Hematopoietic multipotent progenitor cell treated with erythropoietin and hydrocortisone succinate and interleukin-3 and kit ligand, for 17 days (in vitro differentiated cells): ENCODE measurements around the gene MAST3.

Source experiments
- DNase-seq: peaks from one replicate; pipeline ENCODE4 v3.0.0-alpha.2; 2015; ENCODE audit warnings: low spot score

Gene MAST3

DNA sequence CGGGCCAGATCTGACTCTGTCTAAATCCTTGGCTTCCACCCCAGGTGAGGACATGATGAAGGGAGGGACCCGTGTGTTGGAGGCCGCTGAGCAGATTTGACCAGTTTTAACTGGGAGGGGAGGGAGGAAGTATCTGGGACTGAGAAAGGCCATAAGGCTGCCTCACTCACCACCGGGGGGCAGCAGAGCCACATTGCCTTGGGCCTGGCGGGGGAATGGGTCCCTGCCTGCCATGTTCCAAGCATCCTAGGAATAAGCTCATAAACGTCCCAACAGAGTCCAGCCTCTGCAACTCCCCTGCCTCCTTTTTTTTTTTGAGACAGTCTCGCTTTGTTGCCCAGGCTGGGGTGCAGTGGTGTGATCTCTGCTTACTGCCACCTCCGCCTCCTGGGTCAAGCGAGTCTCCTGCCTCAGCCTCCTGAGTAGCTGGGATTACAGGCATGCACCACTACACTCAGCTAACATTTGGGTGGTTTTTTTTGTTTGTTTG lies 15.5 kb downstream of the MAST3 start:
- peak; percentile 91 for DNase-seq

DNA sequence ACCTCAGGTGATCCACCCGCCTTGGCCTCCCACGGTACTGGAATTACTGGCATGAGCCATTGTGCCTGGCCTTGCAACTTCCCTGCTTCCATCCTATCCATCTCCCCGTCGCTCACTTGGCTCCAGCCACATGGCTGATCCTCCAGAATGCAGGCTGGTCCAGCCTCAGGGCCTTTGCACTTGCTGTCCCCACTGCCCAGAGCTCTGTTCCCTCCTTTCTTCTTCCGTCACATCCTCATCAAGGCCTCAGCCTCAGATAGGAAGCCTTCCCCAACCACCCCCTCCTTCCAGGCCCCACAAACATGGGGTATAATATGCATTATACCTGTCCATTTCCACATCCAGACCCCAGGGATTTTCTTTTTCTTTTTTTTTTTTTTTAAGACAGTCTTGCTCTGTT lies 16.2 kb downstream of the MAST3 start:
- no peak for DNase-seq

DNA sequence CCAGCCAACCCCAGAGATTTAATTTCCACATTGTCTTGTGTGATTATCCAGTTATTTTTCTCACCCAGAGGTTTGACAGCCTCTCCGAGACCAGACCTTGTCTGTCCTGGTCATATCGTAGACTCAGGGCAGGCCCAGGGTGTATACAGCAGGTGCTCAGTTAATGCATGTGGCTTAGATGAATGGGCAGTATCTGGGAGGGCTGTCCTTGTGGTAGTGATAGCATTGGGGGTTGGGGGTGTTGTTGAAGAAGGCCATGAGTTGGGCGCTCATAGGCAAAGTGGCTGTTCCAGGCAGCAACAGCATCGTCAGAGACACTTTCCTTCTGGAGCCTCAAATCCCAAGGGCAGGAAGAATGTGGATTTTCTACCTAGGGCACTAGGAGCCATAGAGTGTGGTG lies 16.9 kb downstream of the MAST3 start:
- no peak for DNase-seq

DNA sequence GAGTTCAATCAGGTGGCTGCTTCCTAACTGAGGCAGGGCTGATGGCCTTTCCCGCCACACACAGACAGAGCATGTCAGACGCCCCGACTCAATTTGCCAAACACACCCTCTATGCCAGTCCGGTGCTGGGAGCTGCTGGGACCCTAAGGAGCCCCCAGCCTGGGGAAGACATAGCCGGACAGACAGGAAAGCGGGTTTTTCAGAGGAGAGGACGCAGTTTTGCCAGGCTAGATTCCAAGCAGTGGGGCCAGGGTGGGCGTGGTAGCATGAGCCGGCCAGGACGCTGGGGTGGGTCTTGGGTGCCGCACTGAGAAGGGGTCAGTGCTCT lies 19.8 kb downstream of the MAST3 start:
- DNase-seq: no peak

DNA sequence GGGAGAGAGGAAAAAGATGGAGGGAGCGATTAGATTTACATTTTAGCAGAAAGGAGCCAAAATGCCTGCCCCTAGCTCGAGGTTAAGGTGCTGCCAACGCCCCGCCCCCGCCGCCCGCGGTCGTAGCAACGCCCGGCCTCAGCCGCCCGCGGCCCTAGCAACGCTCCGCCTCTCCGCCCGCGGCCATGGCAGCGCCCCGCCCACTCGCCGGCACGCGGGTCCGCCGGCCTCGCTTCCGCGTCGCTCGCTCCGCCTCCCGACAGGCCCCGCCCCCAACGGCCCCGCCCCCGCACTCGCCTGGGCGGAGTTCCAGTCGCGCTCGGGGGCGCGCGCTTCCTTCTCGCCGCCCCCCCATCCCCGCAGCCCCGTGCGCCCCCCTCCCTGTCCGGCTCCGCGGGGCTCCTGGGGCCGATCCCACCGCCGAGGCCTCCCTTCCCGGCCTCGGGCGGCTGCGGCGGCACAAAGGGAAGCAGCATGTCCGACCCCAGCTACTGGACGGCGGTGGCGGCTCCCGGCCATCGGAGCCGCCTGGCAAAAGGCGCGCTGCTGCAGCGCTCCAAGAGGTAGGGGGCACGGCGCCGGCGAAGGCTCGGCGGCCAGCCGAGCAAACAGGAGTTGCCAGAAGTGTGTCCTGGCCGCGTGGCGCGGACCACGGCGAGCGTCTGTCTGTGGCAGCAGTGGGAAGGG lies 20.3 kb downstream of the MAST3 start:
- peak; percentile 96 for DNase-seq

DNA sequence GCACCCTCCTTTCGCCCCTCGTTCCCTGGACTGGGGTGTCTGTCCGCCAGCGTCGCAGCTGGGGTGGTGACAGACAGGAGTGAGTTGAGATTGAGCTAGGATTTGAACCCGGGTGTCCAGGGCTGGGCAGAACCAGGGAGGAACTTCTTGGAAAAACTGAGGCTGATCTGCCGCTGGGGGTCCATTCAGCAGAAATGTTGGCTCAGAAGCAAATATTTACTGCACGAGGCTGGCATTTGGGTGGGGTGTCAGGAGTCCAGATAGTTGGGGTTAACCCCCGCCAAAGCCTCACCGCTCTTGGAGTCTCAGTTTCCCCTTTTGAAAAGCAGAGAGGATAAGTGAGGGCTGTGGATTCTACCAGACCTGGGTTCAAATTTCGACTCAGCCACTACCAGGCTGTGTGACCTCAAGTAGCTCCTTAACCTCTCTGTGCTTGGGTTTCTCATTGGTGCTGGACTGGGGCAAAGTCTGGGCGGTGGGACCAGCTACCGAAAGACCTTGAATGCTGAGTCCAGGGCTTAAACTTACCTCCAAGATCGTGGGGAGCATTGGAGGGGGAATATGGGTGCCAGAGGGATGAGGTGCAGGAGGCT lies 20.9 kb downstream of the MAST3 start:
- no peak for DNase-seq

DNA sequence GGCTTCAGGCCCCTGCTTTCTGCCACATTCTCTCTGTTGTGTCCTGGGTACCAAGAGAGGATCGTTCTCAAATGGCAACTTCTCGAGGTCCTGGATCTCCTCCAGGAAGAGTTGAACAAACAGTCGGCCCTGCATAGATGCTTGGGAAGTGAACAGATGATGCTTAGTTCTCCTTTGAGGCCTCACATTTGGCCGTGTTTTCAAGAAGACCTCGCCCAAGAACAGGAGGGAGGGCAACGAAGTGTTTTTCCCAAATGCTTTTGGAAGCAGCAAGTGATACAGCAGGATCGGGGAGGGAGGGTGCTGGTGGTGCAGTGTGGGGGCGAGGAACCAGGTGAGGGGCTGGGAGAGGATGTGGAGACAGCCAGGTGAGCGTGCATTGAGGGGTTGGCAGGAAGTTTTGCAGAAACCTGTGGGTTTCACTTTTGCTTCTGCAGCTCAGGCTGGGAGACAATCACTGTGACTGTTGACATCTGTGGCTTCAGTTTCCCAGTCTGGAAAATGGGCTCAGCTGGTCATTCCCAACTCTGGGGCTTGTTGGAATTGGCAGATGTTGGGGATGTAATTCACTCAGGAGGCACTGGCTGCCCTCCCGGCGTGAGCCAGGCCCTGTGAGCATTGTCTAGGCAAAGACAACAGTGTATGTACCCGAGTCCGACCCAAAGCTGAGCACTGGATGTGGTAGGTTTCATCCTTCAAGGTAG lies 21.6 kb downstream of the MAST3 start:
- DNase-seq: no peak

DNA sequence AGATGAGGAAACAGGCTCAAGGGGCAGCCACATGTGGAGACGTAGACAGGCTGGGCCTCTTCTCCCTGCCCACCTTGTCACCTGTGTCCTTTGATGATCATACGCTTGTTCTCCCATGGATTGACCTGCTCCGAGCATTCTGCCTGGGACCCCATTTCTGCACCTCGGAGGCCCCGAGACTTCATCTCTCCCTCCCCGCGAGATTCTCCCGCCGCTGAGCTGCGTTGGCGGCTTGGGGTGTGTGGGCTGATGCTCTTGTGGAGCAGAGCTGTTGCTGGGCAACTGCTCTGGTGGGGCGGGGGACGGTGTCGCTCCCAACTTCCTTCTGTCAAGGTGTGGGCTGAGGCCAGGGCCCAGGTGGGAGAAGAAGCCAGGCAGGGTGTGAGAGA lies 22.1 kb downstream of the MAST3 start:
- DNase-seq: no peak

DNA sequence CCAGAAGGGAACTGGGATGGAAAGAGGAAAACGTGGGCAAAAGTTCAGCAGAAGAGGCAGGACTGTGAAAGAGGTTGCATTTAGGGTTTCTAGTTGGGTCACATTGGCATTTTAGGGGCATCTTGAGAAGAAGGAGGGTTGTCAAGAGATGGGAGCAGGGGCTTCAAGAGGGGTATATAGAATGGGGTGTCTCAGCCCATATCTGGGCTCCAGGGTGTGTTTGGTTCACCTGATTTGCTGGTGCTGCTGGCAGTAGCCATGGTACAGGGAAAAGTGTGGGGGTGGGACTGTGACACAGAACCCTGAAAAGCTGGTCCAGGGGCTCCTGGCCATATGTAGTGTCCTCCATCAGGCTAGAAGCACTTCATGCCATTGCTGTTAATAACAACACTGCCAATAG lies 22.5 kb downstream of the MAST3 start:
- DNase-seq: no peak

DNA sequence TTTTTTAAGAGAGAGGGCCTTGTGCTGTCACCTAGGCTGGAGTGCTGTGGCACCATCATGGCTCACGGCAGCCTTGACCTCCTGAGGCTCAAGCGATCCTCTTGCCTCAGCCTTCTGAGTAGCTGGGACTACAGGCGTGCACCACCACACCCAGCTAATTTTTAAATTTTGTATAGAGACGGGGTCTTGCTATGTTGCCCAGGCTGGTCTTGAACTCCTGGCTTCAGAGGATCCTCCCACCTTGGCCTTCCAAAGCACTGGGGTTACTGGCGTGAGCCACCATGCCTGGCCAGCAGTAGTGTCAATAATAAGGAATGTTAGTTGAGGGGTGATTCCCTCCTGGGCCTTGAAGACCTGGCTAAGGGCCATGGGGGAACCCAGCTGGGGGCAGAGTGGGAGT lies 23.6 kb downstream of the MAST3 start:
- DNase-seq: no peak

DNA sequence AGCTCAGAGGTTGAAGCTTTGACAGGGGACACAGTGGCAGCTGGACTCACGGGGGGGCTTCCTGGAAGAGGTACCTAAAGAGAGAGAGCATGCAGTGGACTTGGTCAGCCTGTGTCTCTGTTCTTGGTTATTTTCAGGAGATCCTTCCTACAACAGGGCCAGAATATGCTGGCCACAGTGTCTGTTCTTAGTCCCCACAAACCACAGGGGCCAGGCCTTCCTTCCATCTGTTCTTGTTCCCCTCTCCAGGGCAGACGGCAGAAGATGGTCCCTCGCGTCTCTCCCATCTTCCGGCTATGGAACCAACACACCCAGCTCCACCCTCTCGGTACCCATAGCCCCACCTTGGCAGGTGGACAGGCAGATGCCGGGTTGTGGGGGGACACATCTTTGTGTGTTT lies 24.8 kb downstream of the MAST3 start:
- DNase-seq: no peak

DNA sequence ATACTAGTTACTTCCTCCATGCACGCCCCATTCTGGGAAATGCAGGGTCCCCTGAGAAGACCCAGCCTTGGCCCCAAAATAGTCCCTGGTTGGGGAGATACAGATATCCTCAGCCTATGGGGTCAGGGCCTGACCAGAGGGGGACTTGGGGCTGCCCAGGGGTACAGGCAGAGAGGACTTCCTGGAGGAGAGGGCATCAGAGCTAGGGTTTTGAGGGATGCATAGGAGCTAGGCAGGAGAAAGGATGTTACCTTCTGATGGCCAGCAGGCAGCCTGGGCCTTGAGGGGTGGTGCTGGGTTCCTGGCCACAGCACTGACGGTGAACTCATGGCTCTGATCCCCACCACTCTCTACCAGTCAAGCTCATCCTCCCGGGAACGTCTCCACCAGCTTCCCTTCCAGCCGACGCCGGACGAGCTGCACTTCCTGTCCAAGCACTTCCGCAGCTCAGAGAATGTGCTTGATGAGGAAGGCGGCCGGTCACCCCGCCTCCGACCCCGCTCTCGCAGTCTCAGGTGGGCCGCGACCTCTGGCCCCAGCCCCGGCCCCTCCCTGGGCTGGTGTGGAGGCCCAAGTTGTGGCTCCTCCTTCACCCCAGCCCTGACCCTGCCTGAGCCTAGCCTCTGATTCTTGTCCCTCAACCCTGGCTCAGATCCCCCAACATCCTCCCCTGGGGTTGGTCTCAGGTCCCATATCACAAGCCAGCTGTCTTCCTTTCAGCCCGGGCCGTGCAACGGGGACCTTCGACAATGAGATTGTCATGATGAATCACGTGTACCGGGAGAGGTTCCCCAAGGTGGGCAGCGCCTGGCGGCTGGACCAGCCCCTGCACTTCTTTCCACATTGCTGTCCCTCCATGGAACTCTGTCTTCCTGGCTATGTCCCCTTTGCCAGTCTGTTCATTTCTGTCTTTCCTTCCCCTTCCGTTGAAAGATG lies 25.6 kb downstream of the MAST3 start:
- DNase-seq: no peak

DNA sequence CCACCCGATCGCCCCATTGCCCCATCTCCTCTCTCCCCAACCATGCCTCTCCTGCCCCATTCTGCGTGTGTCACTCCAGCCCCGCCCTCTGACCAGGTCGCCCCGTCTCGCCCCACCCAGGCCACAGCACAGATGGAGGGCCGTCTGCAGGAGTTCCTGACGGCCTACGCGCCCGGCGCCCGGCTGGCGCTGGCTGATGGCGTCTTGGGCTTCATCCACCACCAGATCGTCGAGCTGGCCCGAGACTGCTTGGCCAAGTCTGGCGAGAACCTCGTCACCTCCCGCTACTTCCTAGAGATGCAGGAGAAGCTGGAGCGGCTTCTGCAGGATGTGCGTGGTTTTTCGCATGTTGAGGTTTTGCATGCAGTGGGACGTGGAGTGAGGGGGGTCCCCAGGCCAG lies 26.2 kb downstream of the MAST3 start:
- DNase-seq: no peak

DNA sequence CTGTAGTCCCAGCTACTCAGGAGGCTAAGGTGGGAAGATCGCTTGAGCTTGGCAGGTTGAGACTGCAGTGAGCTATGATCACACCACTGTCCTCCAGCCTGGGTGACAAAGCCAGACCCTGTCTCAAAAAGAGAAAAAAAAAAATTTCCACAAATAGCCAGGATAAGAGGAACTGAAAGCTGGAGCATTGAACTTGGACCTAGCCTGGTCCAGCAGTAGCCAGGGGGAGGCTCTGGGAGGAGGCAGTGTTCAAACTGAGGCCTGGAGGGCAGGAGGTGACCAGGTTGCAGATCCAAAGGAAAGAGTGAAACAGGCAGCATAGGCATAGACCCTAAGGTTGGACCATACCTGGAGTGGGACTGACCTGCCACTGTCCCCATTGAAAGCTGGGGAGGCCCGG lies 28.5 kb downstream of the MAST3 start:
- no peak for DNase-seq

DNA sequence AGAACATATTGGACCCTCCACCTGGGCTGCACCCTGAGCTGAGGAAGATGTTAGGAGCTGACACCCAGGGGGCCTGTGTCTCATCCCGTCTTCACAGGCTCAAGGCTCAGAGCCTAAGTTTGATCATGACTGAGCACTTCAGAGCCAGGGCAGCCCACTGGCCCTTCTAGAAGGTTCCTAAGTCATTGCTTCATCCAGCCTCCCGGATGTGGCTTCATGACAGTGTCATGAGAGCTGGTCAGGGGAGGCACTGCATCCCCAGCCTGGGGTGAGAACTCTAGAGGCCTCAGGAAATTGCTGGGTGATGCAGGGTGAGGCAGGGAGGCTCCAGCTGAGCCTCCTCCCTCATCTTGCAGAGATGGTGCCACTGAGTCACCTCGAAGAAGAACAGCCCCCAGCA lies 30.5 kb downstream of the MAST3 start:
- no peak for DNase-seq

DNA sequence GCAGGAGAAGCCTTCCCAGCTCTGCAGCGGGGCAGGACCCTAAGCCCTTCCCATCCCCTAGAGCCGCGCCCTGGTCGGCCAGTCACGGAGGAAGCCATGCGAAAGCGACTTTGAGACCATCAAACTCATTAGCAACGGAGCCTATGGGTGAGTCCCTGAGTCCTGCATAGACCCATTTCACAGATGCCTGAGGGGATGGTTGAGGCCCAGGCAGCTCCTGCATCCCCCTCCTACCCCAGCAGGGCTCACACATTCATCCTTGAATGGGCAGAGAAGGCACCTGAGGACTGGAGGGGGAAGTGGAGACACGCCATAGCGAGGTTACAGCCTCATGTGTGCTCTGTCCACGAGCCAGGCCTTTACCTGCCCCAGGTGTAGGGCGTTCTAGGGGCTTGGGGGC lies 31.2 kb downstream of the MAST3 start:
- DNase-seq: no peak

DNA sequence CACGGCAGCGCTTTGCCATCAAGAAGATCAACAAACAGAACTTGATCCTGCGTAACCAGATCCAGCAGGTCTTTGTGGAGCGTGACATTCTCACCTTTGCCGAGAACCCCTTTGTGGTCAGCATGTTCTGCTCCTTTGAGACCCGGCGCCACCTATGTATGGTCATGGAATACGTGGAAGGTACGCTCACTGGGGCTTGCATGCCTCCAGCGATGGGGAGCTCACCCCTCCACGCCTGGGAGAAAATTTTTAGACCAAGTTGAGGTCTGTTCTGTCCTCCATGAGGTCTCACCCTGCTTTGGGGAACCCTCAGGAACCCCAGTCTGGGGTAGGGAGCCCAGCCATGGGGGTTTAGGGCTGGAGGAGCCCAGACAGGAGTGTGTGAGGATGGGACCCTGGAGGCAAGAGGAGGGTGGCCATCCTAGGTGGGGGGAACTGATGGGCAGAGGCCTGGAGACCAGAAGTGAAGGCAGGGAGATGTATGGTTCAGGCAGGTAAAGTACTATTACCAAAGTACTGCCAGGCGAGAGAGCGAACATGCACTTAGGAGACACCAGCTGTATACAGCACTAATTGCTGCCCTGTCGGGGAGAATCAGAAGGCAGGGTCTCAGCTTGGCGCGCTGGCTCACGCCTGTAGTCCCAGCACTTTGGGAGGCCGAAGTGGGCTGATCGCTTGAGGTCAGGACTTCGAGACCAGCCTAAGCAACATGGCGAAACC lies 33.1 kb downstream of the MAST3 start:
- DNase-seq: no peak

DNA sequence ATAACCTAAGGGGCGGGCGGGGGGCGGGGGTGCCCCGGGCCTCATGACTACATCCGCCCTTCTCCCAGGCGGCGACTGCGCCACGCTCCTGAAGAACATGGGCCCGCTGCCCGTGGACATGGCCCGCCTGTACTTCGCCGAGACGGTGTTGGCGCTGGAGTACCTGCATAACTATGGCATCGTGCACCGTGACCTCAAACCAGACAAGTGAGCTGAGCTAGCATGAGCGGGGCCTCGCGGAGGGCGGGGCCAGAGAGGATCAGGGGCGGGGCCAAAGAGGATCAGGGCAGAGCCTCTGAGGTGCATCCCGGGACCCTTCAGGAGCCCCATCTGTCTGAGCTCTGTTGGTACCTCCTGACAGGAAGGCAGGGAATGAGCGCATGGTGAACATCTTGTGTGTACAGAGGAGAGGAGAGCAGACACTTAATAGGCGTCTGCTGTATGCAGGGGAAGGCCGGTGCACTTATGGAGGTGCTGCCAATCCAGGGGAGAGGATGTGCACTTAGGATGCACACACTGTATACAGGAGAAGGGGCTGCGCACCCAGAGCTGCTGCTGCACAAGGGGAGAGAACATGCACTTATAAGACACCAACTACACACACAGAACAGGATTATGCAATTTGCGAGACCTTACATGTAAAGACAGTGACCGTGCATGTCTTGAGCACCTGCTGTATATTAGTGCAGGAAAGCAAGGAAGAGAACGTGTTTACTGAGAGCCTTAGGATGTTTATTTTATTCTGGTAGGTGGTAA lies 34.4 kb downstream of the MAST3 start:
- DNase-seq: no peak

DNA sequence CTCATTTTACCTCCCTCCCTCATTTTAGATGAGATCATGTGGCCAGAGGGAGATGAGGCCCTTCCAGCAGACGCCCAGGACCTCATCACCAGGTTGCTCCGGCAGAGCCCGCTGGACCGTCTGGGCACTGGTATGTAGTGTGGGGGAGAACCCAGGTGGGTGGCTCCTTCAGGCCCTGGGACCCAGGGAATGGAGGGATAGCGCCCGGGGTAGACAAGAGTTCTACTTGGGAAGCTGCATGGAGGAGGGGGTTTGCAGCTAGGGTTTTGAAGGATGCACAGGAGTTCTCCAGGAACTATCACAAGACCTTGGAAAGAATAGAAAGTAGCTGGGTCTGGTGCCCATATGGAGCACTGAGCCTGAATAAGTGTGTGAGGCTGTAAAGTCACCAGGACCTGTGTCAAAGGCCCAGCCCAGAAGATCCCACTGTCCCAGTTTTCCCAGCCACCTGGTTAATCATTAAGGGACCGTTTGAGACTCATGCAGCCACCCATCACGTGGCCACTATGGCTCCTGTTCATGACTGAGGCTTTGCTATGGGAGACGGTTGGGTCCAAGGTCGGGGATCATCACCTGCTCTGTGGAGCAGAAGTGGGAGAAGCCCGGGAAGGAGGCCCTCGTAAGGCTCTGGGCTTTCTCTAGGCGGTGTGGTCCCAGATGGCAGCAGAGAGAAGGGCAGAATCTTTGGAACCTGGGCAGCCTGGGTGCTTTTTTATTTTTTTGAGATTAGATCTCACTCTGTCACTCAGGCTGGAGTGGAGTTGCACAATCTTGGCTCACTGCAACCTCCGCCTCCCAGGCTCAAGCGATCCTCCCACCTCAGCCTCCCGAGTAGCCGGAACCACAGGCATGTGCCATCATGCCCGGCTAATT lies 38.4 kb downstream of the MAST3 start:
- DNase-seq: no peak

DNA sequence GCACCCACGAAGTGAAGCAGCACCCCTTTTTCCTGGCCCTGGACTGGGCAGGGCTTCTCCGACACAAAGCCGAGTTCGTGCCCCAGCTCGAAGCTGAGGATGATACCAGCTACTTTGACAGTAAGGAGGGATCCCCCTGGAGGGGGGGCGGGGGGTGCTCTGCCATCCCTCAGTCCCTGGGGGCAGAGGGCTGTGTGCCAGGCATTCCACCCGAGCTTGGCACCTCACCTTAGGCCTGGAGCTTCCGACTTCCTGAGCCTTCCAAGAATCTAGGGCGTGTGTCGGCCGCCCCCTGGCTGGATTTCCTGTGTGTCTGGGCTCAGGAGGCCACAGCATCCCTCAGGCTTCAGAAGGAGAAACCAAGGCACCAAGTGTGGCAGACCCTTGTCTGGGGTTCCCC lies 39.7 kb downstream of the MAST3 start:
- DNase-seq: no peak
